Ectodermal cell (in vitro differentiated cells): Measurements from ENCODE around the gene CYB5D1. TPM values are rescaled to one million over a fixed set of nuclear protein-coding genes. Genes with fewer than 3 reads are reported as not detected.
A peak's percentile ranks its signal among the peaks of the same experiment; 100 is the strongest.
"Not testable (repeated sequence)": the region's sequence is repeated elsewhere in the genome, so short reads cannot be mapped to it uniquely, and the experiment has no call there.

Source experiments
- H3K27ac ChIP-seq: 2 replicates; pipeline ENCODE4 v1.7.0; 2013; ENCODE audit warnings: mild to moderate bottlenecking, low read depth, low read length; ENCODE audit not compliant: insufficient read depth, poor library complexity, severe bottlenecking
- H3K27me3 ChIP-seq: 2 replicates; pipeline ENCODE4 v1.7.0; 2013; ENCODE audit warnings: mild to moderate bottlenecking, low read length; ENCODE audit not compliant: insufficient read depth, control insufficient read depth, poor library complexity, severe bottlenecking
- H3K36me3 ChIP-seq: one replicate; pipeline ENCODE4 v1.7.0; 2013; ENCODE audit warnings: low read length; ENCODE audit not compliant: control insufficient read depth, insufficient read depth
- H3K4me1 ChIP-seq: one replicate; pipeline ENCODE4 v1.7.0; 2013; ENCODE audit warnings: low read length; ENCODE audit not compliant: control insufficient read depth, insufficient read depth
- H3K4me3 ChIP-seq: 2 replicates; pipeline ENCODE4 v1.7.0; 2013; ENCODE audit warnings: low read depth, low read length, control low read depth; ENCODE audit not compliant: insufficient read depth
- H3K9me3 ChIP-seq: 2 replicates; pipeline ENCODE4 v1.7.0; 2013; ENCODE audit warnings: mild to moderate bottlenecking, low read length, moderate library complexity; ENCODE audit not compliant: control insufficient read depth
- WGBS, 2 experiments: methylation state at CpG; one replicate each; pipeline ENCODE4 v1.1.7; 2013; ENCODE audit warnings: missing lambda C conversion rate in 2 of 2; 5-methylcytosine and 5-hydroxymethylcytosine counted together
- polyA plus RNA-seq, 4 experiments: library from polyadenylated mRNA; stranded (reverse); fragments of 50-300 nt; gene quantifications; one replicate each; pipeline ENCODE4 v1.2.3, GENCODE V29; 2013

CYB5D1 gene
- polyA plus RNA-seq (2013, experiment 1 of 4): 22.6 TPM
- 28.3 TPM for polyA plus RNA-seq (2013, experiment 2 of 4)
- 13.4 TPM for polyA plus RNA-seq (2013, experiment 3 of 4)
- 16.9 TPM for polyA plus RNA-seq (2013, experiment 4 of 4)

- Histone ChIP-seq H3K27me3 (no peaks in the 10 kb centered on the region), H3K27ac (peak within 1 kb of the TSS; percentile 94), H3K4me3 (peak within 1 kb of the TSS; percentile 74), H3K36me3 (peaks cover 3% of the 10 kb centered on the region), H3K9me3 (no peaks in the 10 kb centered on the region), H3K4me1 (peaks cover 23% of the 10 kb centered on the region)
- 1% methylated on average over 48 of the region's 48 CpGs for WGBS, 2 experiments
These were observed at the start of gene CYB5D1 for GRCh38 chr17:7857713-7858521. CYB5D1 (plus strand) TSS chr17:7858003; CDS start chr17:7858135, 132 bp downstream.

GRCh38 chr17:7809086-7809790 lies 48.6 kb upstream of the CYB5D1 start:
- no peak overlapping the region for H3K4me3 ChIP-seq
- WGBS, 2 experiments: 84% methylated on average over 11 of the region's 11 CpGs
- H3K36me3 ChIP-seq: no peaks in the 10 kb centered on the region
- no peak overlapping the region for H3K27ac ChIP-seq
- no peaks in the 10 kb centered on the region for H3K4me1 ChIP-seq
- H3K9me3 ChIP-seq: no peaks in the 10 kb centered on the region
- no peaks in the 10 kb centered on the region for H3K27me3 ChIP-seq

- 89 to 96% methylated on average over 9 of the region's 9 CpGs for WGBS, 2 experiments
- not testable (repeated sequence) for H3K4me3 ChIP-seq, H3K36me3 ChIP-seq, H3K4me1 ChIP-seq, H3K9me3 ChIP-seq, H3K27ac ChIP-seq, H3K27me3 ChIP-seq
These were observed 47.9 kb upstream of the CYB5D1 start for GRCh38 chr17:7809791-7810343.

- WGBS, 2 experiments: 92% methylated on average over 3 of the region's 3 CpGs
- no peak overlapping the region for H3K4me3 ChIP-seq
These were observed 46.6 kb upstream of the CYB5D1 start for GRCh38 chr17:7811251-7811650.

DNA sequence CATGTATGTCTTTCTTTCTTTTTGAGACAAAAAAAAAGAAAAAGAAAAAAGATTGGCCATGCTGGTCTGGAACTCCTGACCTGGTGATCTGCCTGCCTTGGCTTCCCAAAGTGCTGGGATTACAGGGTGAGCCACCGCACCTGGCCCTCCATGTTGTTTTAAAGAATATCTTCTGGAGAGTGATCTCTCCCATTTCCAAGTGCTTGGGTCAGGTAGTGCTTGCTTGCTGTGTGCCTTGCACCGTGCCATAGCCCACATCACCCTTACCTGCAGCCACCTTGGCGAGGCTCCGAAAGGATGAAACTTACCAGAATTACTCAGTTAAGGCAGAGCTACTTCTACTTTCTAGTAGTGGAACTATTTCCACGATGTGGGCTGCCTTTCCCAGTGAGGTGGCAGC lies 42.8 kb upstream of the CYB5D1 start:
- no peaks in the 10 kb centered on the region for H3K9me3 ChIP-seq
- H3K4me3 ChIP-seq: no peak overlapping the region
- no peak overlapping the region for H3K27ac ChIP-seq
- no peaks in the 10 kb centered on the region for H3K4me1 ChIP-seq
- no peaks in the 10 kb centered on the region for H3K36me3 ChIP-seq
- WGBS, 2 experiments: 90 to 96% methylated on average over 5 of the region's 5 CpGs
- H3K27me3 ChIP-seq: no peaks in the 10 kb centered on the region

More at GRCh38 chr17:7811251-7811650, 46.6 kb upstream of the CYB5D1 start:
- no peaks in the 10 kb centered on the region for H3K36me3 ChIP-seq
- no peaks in the 10 kb centered on the region for H3K4me1 ChIP-seq
- no peaks in the 10 kb centered on the region for H3K27me3 ChIP-seq
- no peaks in the 10 kb centered on the region for H3K9me3 ChIP-seq
- H3K27ac ChIP-seq: no peak overlapping the region

- no peaks in the 10 kb centered on the region for H3K4me1 ChIP-seq
- no peak overlapping the region for H3K4me3 ChIP-seq
- H3K27ac ChIP-seq: no peak overlapping the region
- no peaks in the 10 kb centered on the region for H3K9me3 ChIP-seq
- no peaks in the 10 kb centered on the region for H3K27me3 ChIP-seq
- H3K36me3 ChIP-seq: no peaks in the 10 kb centered on the region
- 91 to 92% methylated on average over 10 of the region's 10 CpGs for WGBS, 2 experiments
These were observed 40.7 kb upstream of the CYB5D1 start for GRCh38 chr17:7816926-7817642.

DNA sequence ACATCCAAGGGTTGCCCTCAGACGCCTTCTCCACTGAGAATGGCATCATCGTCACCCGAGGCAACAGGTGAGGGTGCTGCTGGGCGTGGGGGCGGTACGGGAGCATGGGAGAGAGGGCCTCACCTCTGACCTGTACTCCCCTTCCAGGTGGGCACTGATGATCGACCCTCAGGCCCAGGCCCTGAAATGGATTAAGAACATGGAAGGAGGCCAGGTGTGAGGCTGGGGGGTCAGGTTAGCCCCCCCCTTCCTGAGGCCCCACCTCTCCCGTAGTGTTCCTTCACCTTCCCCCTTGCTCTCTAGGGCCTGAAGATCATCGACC lies 40.2 kb upstream of the CYB5D1 start:
- no peaks in the 10 kb centered on the region for H3K36me3 ChIP-seq
- no peak overlapping the region for H3K4me3 ChIP-seq
- H3K27ac ChIP-seq: no peak overlapping the region
- 93 to 94% methylated on average over 9 of the region's 9 CpGs for WGBS, 2 experiments
- no peaks in the 10 kb centered on the region for H3K9me3 ChIP-seq
- H3K4me1 ChIP-seq: no peaks in the 10 kb centered on the region
- no peaks in the 10 kb centered on the region for H3K27me3 ChIP-seq

DNA sequence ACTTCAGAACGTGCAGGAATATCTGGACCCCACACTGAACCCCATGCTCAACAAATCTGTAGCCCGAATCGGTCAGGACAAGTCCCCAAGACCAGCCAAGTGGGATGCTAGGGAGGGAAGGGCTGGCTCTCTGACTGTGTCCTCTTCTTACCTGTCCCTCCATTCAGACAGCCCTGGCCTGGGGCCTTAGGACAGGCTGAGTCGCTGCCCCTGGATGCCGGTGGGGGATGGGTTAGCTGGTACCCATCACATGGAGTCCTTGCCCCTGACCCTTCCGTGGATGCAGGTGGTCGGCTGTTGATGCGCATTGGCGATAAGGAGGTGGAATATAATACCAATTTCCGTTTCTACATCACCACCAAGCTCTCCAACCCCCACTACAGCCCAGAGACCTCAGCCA lies 39.8 kb upstream of the CYB5D1 start:
- Histone ChIP-seq H3K27ac (no peak overlapping the region), H3K4me1 (no peaks in the 10 kb centered on the region), H3K36me3 (no peaks in the 10 kb centered on the region), H3K27me3 (no peaks in the 10 kb centered on the region), H3K9me3 (no peaks in the 10 kb centered on the region), H3K4me3 (no peak overlapping the region)
- WGBS, 2 experiments: 87 to 90% methylated on average over 10 of the region's 10 CpGs

GRCh38 chr17:7818746-7819645 lies 38.8 kb upstream of the CYB5D1 start:
- Histone ChIP-seq H3K4me1 (no peaks in the 10 kb centered on the region), H3K27ac (no peak overlapping the region), H3K4me3 (no peak overlapping the region), H3K27me3 (peaks cover 9% of the 10 kb centered on the region), H3K36me3 (no peaks in the 10 kb centered on the region), H3K9me3 (no peaks in the 10 kb centered on the region)
- WGBS, 2 experiments: 90% methylated on average over 27 of the region's 27 CpGs
